GM12878 (cell line): ENCODE data around the gene EZH2. TPM values are rescaled to one million over a fixed set of nuclear protein-coding genes. Genes with fewer than 3 reads are reported as not detected.

ENCODE experiments used
- ATAC-seq: fragments of 200-7000 bp; cut with Tn5 transposase; 3 replicates; pipeline ENCODE4 v1.9.1; 2020; ENCODE audit warnings: mild to moderate bottlenecking, moderate library complexity
- BruUV-seq: library from RNA; stranded (reverse); fragments of 400-500 nt; replicated peaks from 2 replicates; lab custom pipeline; 2021; lab: Mats Ljungman, UMichigan
- CTCF ChIA-PET: fragments of 300-600 bp; sonication (Branson Sonifier 250); formaldehyde crosslinking; extraction: SDS; loops from one replicate; lab custom pipeline; 2021; ENCODE audit warnings: inconsistent platforms; lab: Yijun Ruan, JAX
- POLR2A ChIA-PET: fragments of 350-600 bp; formaldehyde crosslinking; extraction: SDS; loops from one replicate; lab custom pipeline; 2021; ENCODE audit warnings: inconsistent platforms; lab: Charles Lee
- RAD21 ChIA-PET: fragments of 300-600 bp; sonication (Branson Sonifier 250); formaldehyde crosslinking; loops from one replicate; lab custom pipeline; 2023; ENCODE audit warnings: antibody characterized with exemption; ENCODE audit not compliant: unreplicated experiment; lab: Charles Lee
- SMC1A ChIA-PET: fragments of 300-600 bp; sonication (Branson Sonifier 250); formaldehyde crosslinking; loops from one replicate; lab custom pipeline; 2023; ENCODE audit not compliant: unreplicated experiment, uncharacterized antibody; lab: Charles Lee
- DNase-seq: peaks from one replicate; pipeline ENCODE4 v3.0.0-alpha.2; 2011; ENCODE audit warnings: low read depth, low spot score
- FAIRE-seq: peaks from 3 replicates; lab custom pipeline; 2011; peaks lifted over from hg19 to GRCh38; lab: Jason Lieb, UNC
- H2AFZ ChIP-seq: 2 replicates; pipeline ENCODE4 v1.6.0; 2011; ENCODE audit warnings: low read depth, low read length, control low read depth; ENCODE audit not compliant: control insufficient read depth
- H3K27ac ChIP-seq: 2 replicates; pipeline ENCODE4 v1.5.1; 2011; ENCODE audit warnings: control low read depth; ENCODE audit not compliant: control insufficient read depth, insufficient read depth
- H3K27me3 ChIP-seq, 2 experiments: replicated peaks in 1 of 2; 2 replicates each; pipeline versions ENCODE4 v1.6.0 to v1.6.1; 2011; ENCODE audit warnings: low read length in 1 of 2; ENCODE audit not compliant: control insufficient read depth in 2 of 2, insufficient read depth in 2 of 2
- H3K36me3 ChIP-seq, 2 experiments: 2 replicates each; pipeline ENCODE4 v1.5.1; 2011; ENCODE audit warnings: low read length in 1 of 2; ENCODE audit not compliant: control insufficient read depth in 2 of 2, insufficient read depth in 2 of 2
- H3K4me1 ChIP-seq: 2 replicates; pipeline ENCODE4 v1.6.1; 2011; ENCODE audit warnings: mild to moderate bottlenecking, low read length, moderate library complexity, mixed read lengths; ENCODE audit not compliant: control insufficient read depth, insufficient read depth
- H3K4me2 ChIP-seq: 2 replicates; pipeline ENCODE4 v1.6.0; 2011; ENCODE audit warnings: control low read depth; ENCODE audit not compliant: control insufficient read depth, insufficient read depth
- H3K4me3 ChIP-seq: fragments of 200-600 bp; sonication (generic); 2 replicates; pipeline ENCODE4 v1.5.1; 2016
- H3K79me2 ChIP-seq: 2 replicates; pipeline ENCODE4 v1.6.0; 2011; ENCODE audit warnings: low read length; ENCODE audit not compliant: control insufficient read depth, insufficient read depth
- H3K9ac ChIP-seq: 2 replicates; pipeline ENCODE4 v1.8.0; 2011; ENCODE audit warnings: low read length, control low read depth, mixed read lengths; ENCODE audit not compliant: control insufficient read depth, insufficient read depth
- H3K9me3 ChIP-seq: replicated peaks from 3 replicates; pipeline ENCODE4 v1.5.1; 2011; ENCODE audit warnings: mild to moderate bottlenecking, low read length; ENCODE audit not compliant: control insufficient read depth, insufficient read depth
- H4K20me1 ChIP-seq: 2 replicates; pipeline ENCODE4 v1.6.0; 2011; ENCODE audit not compliant: control insufficient read depth, insufficient read depth
- ATF7 ChIP-seq: fragments of 450-650 bp; IDR thresholded peaks from 2 replicates; pipeline ENCODE4 v1.6.1; 2016; ENCODE audit warnings: low read depth, mild to moderate bottlenecking
- GATAD2B ChIP-seq: fragments of 450-650 bp; conservative IDR thresholded peaks from 2 replicates; pipeline ENCODE4 v1.6.1; 2017; ENCODE audit warnings: low read depth, mild to moderate bottlenecking, moderate library complexity
- HDAC6 ChIP-seq: fragments of 200-600 bp; sonication (generic); IDR thresholded peaks from one replicate; pipeline ENCODE4 v1.8.0; 2017; ENCODE audit warnings: antibody characterized with exemption; ENCODE audit not compliant: unreplicated experiment
- MEF2A ChIP-seq: IDR thresholded peaks from 2 replicates; pipeline ENCODE4 v1.6.1; 2011; ENCODE audit warnings: low read depth, mild to moderate bottlenecking, low read length, moderate library complexity; ENCODE audit not compliant: insufficient read depth
- MXI1 ChIP-seq: fragments of 150-350 bp; IDR thresholded peaks from 2 replicates; pipeline ENCODE4 v1.6.1; 2011; ENCODE audit warnings: low read depth, mild to moderate bottlenecking, inconsistent platforms, low read length, improper control_type of control experiment
- NR2C2 ChIP-seq: IDR thresholded peaks from 2 replicates; pipeline ENCODE4 v1.6.1; 2011; ENCODE audit warnings: borderline replicate concordance, low read depth; ENCODE audit not compliant: control insufficient read depth, insufficient read length
- NR2F1 ChIP-seq: fragments of 450-650 bp; conservative IDR thresholded peaks from 2 replicates; pipeline ENCODE4 v1.6.1; 2017; ENCODE audit warnings: mild to moderate bottlenecking
- PAX5 ChIP-seq: IDR thresholded peaks from 2 replicates; pipeline ENCODE4 v1.6.1; 2011; ENCODE audit warnings: low read depth, low read length, borderline replicate concordance
- SMAD1 ChIP-seq: fragments of 450-650 bp; IDR thresholded peaks from 2 replicates; pipeline ENCODE4 v1.6.1; 2018; ENCODE audit warnings: mild to moderate bottlenecking, low read depth; ENCODE audit not compliant: partially characterized antibody
- SMC3 ChIP-seq: IDR thresholded peaks from 2 replicates; pipeline ENCODE4 v1.6.1; 2011; ENCODE audit warnings: low read length, improper control_type of control experiment, borderline replicate concordance
- YBX1 ChIP-seq: fragments of 450-650 bp; IDR thresholded peaks from 2 replicates; pipeline ENCODE4 v1.6.1; 2016; ENCODE audit warnings: antibody characterized with exemption
- WGBS: methylation state at CpG from one replicate; pipeline ENCODE4 v1.1.6; 2016; ENCODE audit warnings: low lambda C conversion rate; ENCODE audit not compliant: insufficient replicate concordance, insufficient coverage; ENCODE audit errors: missing lambda C conversion rate; 5-methylcytosine and 5-hydroxymethylcytosine counted together
- in situ Hi-C: fragments of 300-500 bp; cut with MboI; formaldehyde crosslinking; loops from 9 replicates; pipeline ENCODE4 v1.14.3; 2018; ENCODE audit warnings: mixed read lengths
- intact Hi-C: fragments of 100-400 bp; cut with micrococcal nuclease; formaldehyde crosslinking; loops from one replicate; pipeline ENCODE4 v1.14.2; 2022; ENCODE audit not compliant: unreplicated experiment
- polyA plus RNA-seq, 11 experiments: library from polyadenylated mRNA; depleted of rRNA in 4 of 11; unstranded in 6 of 11; stranded (reverse) in 5 of 11; fragments of >200 nt; fragmentation: Nextera tagmentation in 4 of 11; fragmentation: Illumina TruSeq in 1 of 11; extraction: Ambion mirVana in 4 of 11; extraction: Trizol in 1 of 11; gene quantifications; 1 replicate in 1 of 11; 2 replicates in 10 of 11; pipeline versions ENCODE4 v1.2.1 to v1.2.3, GENCODE V29; 2011 to 2016; ENCODE audit warnings: inconsistent platforms in 2 of 11, missing spikeins in 2 of 11, low read depth in 1 of 11
- total RNA-seq, 4 experiments: library from RNA; depleted of rRNA in 3 of 4; stranded (reverse); fragments of >200 nt in 3 of 4; fragmentation: Illumina TruSeq in 1 of 4; extraction: Trizol in 1 of 4; gene quantifications; 2 replicates each; pipeline versions ENCODE4 v1.2.1 to v1.2.3, GENCODE V29; 2013 to 2021
- TF ChIP-seq, protein P1 (sequence below): fragments of 450-650 bp; IDR thresholded peaks from 2 replicates; pipeline ENCODE4 v1.6.1; 2018; ENCODE audit warnings: borderline replicate concordance, mild to moderate bottlenecking; ENCODE audit not compliant: partially characterized antibody
- TF ChIP-seq, protein P2 (sequence below): IDR thresholded peaks from 2 replicates; pipeline ENCODE4 v1.6.1; 2011; ENCODE audit warnings: borderline replicate concordance, low read depth, mild to moderate bottlenecking, moderate library complexity, low read length; ENCODE audit not compliant: insufficient read depth, poor library complexity, severe bottlenecking

EZH2 gene
- total and polyA plus RNA-seq, 10 of the 15 experiments (the other 5 are each of a cell fraction or from before 2014, with no cell fraction given), result 19.4 to 69.6 (median 40.8) TPM

DNA sequence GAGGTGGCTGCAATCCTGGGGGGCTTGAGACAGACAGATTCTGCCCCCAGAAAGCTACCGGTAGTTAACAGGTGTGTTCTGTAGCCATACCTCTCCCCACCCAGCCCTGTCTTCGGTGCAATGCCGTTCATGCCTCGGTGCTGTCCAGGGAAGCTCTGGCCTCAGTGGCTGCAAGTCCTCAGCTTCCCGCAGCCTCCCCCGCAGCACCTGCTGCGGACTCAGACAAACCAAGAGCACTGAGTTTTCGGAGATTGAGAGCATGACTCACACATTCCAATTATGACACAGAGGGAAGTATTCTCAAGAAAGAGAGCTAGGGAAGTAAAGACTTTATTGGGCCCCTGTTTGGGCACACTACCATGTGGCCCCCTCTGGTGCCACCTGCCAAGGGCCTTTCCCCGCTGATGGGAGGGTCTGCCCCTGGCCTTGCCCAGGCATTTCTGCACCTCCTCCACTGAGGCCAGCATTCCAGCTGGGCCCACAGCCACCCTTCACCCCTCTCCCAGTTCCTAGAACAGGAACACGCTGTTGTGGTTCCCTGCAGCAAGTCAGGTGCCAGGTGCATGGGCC lies 30.2 kb upstream of the EZH2 start (continued):
- TF ChIP-seq MXI1, result no peak
- TF ChIP-seq NR2F1, result no peak
- no peak for TF ChIP-seq NR2C2
- TF ChIP-seq SMAD1, result no peak
- no peak for TF ChIP-seq YBX1
- TF ChIP-seq GATAD2B, result 0 out of 2 replicates have a peak, but pooled peaks have one; percentile 35
- no peak for TF ChIP-seq SMC3
- TF ChIP-seq, all 136 proteins: peak for 26

DNA sequence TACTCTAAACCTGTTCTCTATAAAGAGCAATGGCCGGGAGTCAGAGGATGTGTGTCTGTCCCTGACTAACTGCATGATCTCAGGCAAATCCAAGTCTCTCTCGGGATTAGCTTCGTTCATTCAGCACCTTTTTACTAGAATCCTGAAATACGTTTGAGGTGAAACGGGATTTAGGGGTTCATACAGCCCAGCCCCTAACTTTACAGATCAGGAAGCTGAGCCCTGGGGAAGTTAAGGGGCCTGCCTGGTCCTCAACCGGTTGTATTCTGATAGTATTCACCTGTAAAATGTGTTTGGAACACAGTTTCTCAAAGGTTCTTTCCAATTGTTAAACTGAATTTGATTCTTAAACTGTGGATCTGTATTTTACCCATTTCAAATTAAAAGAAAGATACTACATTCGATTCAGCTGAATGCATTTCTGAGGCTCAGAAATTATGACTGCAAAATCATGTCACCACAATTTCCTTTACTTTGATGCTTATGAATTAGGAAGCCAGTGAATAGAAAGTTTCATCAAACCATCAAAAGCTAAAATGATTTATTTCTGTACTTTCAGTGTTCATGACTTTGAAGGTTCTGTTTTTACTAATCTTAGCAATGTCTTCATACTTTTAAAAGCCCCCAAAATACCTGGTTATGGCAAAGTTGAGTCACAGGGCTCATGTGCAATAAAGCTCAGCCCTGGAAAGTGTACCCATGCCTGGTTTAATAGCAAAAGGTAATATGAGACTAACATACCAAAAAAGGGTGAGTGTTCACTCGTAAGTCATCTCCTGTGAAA lies 28.9 kb upstream of the EZH2 start:
- ChIA-PET POLR2A (no interaction called here), RAD21 (interaction anchor here (0.9 kb wide), 1 partner anchor 39 kb away, joined by 3 read pairs; no protein-coding TSS in a partner anchor), CTCF (interaction anchor here (0.7 to 1.2 kb wide), 5 partner anchors 25 to 337 kb away, joined by 3 read pairs; no protein-coding TSS in a partner anchor), SMC1A (interaction anchor here (0.8 to 1.2 kb wide), 2 partner anchors 29 to 57 kb away, joined by 3 to 5 read pairs; no protein-coding TSS in a partner anchor)
- 17% methylated on average over 8 of the region's 8 CpGs for WGBS
- Histone ChIP-seq H2AFZ (no peak overlapping the region), H3K36me3 (no peaks in the 10 kb centered on the region), H4K20me1 (no peaks in the 10 kb centered on the region; the same call in 1 of the 2 replicates), H3K4me2 (peak overlapping the region; percentile 12; the same call in 1 of the 2 replicates), H3K9ac (no peak overlapping the region), H3K79me2 (no peaks in the 10 kb centered on the region), H3K27me3 (peaks cover 0 to 3% of the 10 kb centered on the region in 2 experiments; a peak in 3 of 4 replicates), H3K4me1 (peaks cover 35% of the 10 kb centered on the region), H3K9me3 (no peaks in the 10 kb centered on the region), H3K4me3 (no peak overlapping the region), H3K27ac (no peak overlapping the region)
- in situ Hi-C loops (no loop called here), intact Hi-C loops (no loop called here)
- ATAC-seq (peak; percentile 77), DNase-seq (peak; percentile 57), FAIRE-seq (peak; percentile 79)
- no TSS peak for BruUV-seq
- TF ChIP-seq MEF2A (peak; percentile 95), ATF7 (peak; percentile 57), HDAC6 (no peak), SMAD1 (no peak), PAX5 (peak; percentile 88)
- TF ChIP-seq, protein P1, sequence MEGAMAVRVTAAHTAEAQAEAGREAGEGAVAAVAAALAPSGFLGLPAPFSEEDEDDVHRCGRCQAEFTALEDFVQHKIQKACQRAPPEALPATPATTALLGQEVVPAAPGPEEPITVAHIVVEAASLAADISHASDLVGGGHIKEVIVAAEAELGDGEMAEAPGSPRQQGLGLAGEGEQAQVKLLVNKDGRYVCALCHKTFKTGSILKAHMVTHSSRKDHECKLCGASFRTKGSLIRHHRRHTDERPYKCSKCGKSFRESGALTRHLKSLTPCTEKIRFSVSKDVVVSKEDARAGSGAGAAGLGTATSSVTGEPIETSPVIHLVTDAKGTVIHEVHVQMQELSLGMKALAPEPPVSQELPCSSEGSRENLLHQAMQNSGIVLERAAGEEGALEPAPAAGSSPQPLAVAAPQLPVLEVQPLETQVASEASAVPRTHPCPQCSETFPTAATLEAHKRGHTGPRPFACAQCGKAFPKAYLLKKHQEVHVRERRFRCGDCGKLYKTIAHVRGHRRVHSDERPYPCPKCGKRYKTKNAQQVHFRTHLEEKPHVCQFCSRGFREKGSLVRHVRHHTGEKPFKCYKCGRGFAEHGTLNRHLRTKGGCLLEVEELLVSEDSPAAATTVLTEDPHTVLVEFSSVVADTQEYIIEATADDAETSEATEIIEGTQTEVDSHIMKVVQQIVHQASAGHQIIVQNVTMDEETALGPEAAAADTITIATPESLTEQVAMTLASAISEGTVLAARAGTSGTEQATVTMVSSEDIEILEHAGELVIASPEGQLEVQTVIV, result no peak
- TF ChIP-seq, protein P2, sequence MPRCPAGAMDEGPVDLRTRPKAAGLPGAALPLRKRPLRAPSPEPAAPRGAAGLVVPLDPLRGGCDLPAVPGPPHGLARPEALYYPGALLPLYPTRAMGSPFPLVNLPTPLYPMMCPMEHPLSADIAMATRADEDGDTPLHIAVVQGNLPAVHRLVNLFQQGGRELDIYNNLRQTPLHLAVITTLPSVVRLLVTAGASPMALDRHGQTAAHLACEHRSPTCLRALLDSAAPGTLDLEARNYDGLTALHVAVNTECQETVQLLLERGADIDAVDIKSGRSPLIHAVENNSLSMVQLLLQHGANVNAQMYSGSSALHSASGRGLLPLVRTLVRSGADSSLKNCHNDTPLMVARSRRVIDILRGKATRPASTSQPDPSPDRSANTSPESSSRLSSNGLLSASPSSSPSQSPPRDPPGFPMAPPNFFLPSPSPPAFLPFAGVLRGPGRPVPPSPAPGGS, result peak; percentile 76
